ENCODE measurements around the gene HGFAC. TPM values are rescaled to one million over a fixed set of nuclear protein-coding genes. Genes with fewer than 3 reads are reported as not detected.

HGFAC gene
- total RNA-seq, 4 donors from 2014 or later: 0.52 to 2.3 TPM; not detected in 2

- Histone ChIP-seq H3K9me3 (no peaks in the 10 kb centered on the region), H3K27ac (replicated peaks in 1 of 4) (no peak overlapping the region), H3K4me1 (peaks cover 0 to 13% (median 7%) of the 10 kb centered on the region in 4 donors), H3K36me3 (peaks cover 0 to 7% (median under 1%) of the 10 kb centered on the region in 4 donors), H3K4me3 (no peak overlapping the region), H3K27me3 (peaks cover 0 to 11% (median 0%) of the 10 kb centered on the region in 4 donors)
- WGBS: 90% methylated on average over 12 of the region's 28 CpGs
- DNase-seq (ENCODE audit: extremely low spot score): no peak
- intact Hi-C loops (cut with DNase I): no loop called here
- TF ChIP-seq CTCF (IDR thresholded peaks at IDR 0.05) (no peak), POLR2A (IDR thresholded peaks at IDR 0.05; ENCODE audit: low read depth) (no peak), EP300 (IDR thresholded peaks at IDR 0.05) (no peak), POLR2AphosphoS5 (IDR thresholded peaks at IDR 0.05) (no peak)
These were observed 3.5 kb upstream of the HGFAC start for GRCh38 chr4:3437998-3438846.

GRCh38 chr4:3438847-3439180, 3.0 kb upstream of the HGFAC start:
- intact Hi-C loops (cut with DNase I): no loop called here
- H3K27me3 ChIP-seq: peaks cover 0 to 17% (median 0%) of the 10 kb centered on the region in 4 donors
- H3K4me1 ChIP-seq: peaks cover 0 to 19% (median 13%) of the 10 kb centered on the region in 4 donors
- DNase-seq (ENCODE audit: extremely low spot score): no peak
- peaks cover 0 to under 1% (median 0%) of the 10 kb centered on the region in 4 donors for H3K36me3 ChIP-seq
- no peak overlapping the region for H3K4me3 ChIP-seq
- H3K27ac ChIP-seq (replicated peaks in 1 of 4): no peak overlapping the region
- peaks cover 0 to 4% (median 0%) of the 10 kb centered on the region in 4 donors for H3K9me3 ChIP-seq
- 88% methylated on average over 7 of the region's 10 CpGs for WGBS
- TF ChIP-seq POLR2A (IDR thresholded peaks at IDR 0.05; ENCODE audit: low read depth) (no peak), CTCF (IDR thresholded peaks at IDR 0.05) (no peak)

GRCh38 chr4:3439391-3439790, 2.4 kb upstream of the HGFAC start:
- intact Hi-C loops (cut with DNase I): no loop called here
- whole genome bisulfite sequencing: 94% methylated on average over 14 of the region's 16 CpGs
- peaks cover 0 to 20% (median 13%) of the 10 kb centered on the region in 4 donors for H3K4me1 ChIP-seq
- no peaks in the 10 kb centered on the region for H3K36me3 ChIP-seq
- H3K9me3 ChIP-seq: peaks cover 0 to 5% (median 0%) of the 10 kb centered on the region in 4 donors
- no peak overlapping the region for H3K4me3 ChIP-seq
- H3K27me3 ChIP-seq: peaks cover 0 to 18% (median 0%) of the 10 kb centered on the region in 4 donors
- TF ChIP-seq POLR2AphosphoS5 (IDR thresholded peaks at IDR 0.05): no peak
- no peak for TF ChIP-seq POLR2A (IDR thresholded peaks at IDR 0.05; ENCODE audit: low read depth)
- no peak for TF ChIP-seq EP300 (IDR thresholded peaks at IDR 0.05)
- TF ChIP-seq CTCF (IDR thresholded peaks at IDR 0.05): no peak
- H3K27ac ChIP-seq (replicated peaks in 1 of 4): no peak overlapping the region
- no peak for DNase-seq (ENCODE audit: extremely low spot score)

DNA sequence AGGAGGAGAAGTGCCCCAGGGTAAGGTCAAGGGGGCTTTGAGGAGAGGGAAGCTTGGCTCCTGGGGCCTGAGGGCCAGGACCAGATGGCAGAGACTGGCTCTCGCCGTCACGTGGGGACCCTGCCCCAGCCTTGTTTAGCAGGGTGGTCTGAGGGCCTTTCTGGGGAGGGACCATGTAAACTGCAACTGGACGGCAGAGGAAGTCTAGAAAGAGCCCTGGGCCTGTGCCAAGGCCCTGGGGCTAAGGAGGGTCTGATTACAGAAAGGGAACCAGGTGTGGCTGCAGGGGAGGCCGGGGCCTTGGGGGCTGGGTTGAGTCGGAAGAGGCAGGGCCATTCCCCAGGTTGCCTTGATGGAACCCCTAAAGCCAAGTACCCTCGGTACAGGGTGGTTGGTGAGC, 1.8 kb upstream of the HGFAC start:
- Histone ChIP-seq H3K4me3 (no peak overlapping the region), H3K27ac (replicated peaks in 1 of 4) (no peak overlapping the region), H3K9me3 (peaks cover 0 to 5% (median 0%) of the 10 kb centered on the region in 4 donors), H3K4me1 (peaks cover 0 to 20% (median 13%) of the 10 kb centered on the region in 4 donors), H3K36me3 (no peaks in the 10 kb centered on the region), H3K27me3 (peaks cover 0 to 18% (median 0%) of the 10 kb centered on the region in 4 donors)
- WGBS: 63% methylated on average over 3 of the region's 7 CpGs
- intact Hi-C loops (cut with DNase I): loop anchor here (5.0 kb wide), 1 partner anchor 248 kb away; no protein-coding TSS in a partner anchor
- no peak for DNase-seq (ENCODE audit: extremely low spot score)
- TF ChIP-seq POLR2A (IDR thresholded peaks at IDR 0.05; ENCODE audit: low read depth): no peak
- no peak for TF ChIP-seq CTCF (IDR thresholded peaks at IDR 0.05)
- no peak for TF ChIP-seq EP300 (IDR thresholded peaks at IDR 0.05)
- no peak for TF ChIP-seq POLR2AphosphoS5 (IDR thresholded peaks at IDR 0.05)
